NCI-H2029 treated with DMSO at 0.1 percent for 48 hours (cell line): ENCODE results near the gene SH3BP1.
A peak's percentile ranks its signal among the peaks of the same experiment; 100 is the strongest.

Experiments
- DNase-seq: peaks from one replicate; lab custom pipeline; 2025; lab: John Stamatoyannopoulos, UW

SH3BP1 gene

GRCh38 chr22:37659066-37659896 is 19.8 kb downstream of the SH3BP1 start:
- DNase-seq, result no peak

GRCh38 chr22:37659897-37660708 is 20.6 kb downstream of the SH3BP1 start:
- no peak for DNase-seq

GRCh38 chr22:37660709-37661045 is 21.2 kb downstream of the SH3BP1 start:
- no peak for DNase-seq

DNA sequence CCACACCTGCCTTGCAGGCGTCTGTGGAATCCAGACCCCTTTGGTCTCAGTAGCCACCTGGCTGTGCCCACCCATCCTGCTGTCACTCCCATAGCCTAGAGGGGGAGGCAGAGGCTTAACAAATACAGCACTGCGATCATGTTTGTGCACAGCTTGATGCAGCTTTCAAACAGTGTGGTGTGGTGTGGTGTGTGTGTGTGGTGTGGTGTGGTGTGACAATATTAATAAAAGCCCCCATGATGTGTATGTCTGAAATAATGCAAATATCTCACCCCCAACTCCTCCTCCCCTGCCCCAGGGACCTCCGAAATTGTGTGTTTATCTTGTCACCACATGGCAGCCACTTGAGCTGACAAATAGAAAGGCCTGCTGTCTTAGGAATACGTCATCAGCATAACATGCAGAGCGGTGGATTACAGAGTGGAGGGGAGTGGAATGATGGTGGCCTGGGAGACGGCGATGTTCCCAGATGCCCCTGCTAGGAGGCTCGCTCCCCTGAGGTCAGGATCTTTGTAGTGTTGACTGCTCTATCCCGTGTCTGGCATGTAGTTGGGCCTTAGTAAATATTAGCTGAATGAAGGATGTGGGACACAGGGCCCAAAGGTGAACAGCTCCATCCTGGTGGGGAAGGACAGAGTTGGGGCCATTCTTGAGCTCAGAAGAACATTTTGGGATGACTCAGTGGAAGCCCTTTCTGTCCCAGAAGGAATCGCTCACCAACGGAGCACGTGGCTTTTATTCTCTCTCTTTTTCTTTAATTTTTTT is 21.9 kb downstream of the SH3BP1 start:
- DNase-seq, result peak; percentile 9

- DNase-seq, result no peak
Measured at GRCh38 chr22:37662039-37662438, 22.6 kb downstream of the SH3BP1 start.

DNA sequence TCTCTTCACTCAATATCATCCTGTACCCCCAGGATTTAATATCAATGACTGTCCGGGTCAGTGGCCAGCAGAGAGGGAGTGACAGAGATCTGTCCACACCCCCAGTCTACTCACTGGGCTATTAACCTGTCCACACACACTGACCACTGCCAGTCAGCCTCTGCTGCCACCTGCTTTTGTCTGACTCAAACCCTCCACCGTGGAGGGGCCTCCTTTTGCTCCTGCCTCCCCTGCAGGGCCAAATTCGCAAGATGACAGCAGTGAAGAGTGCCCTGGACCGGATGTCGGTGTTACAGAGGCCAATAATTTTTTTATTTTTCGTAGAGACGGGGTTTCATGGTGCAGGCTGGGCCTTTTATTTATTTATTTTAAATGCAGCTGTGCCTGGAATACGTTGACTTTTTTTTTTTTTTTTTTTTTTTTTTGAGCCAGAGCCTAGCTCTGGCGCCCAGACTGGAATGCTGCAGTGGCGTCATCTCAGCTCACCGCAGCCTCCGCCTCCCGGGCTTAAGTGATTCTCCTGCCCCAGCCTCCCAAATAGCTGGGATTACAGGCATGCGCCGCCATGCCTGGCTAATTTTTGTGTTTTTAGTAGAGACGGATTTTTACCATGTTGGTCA is 24.2 kb downstream of the SH3BP1 start:
- no peak for DNase-seq

DNA sequence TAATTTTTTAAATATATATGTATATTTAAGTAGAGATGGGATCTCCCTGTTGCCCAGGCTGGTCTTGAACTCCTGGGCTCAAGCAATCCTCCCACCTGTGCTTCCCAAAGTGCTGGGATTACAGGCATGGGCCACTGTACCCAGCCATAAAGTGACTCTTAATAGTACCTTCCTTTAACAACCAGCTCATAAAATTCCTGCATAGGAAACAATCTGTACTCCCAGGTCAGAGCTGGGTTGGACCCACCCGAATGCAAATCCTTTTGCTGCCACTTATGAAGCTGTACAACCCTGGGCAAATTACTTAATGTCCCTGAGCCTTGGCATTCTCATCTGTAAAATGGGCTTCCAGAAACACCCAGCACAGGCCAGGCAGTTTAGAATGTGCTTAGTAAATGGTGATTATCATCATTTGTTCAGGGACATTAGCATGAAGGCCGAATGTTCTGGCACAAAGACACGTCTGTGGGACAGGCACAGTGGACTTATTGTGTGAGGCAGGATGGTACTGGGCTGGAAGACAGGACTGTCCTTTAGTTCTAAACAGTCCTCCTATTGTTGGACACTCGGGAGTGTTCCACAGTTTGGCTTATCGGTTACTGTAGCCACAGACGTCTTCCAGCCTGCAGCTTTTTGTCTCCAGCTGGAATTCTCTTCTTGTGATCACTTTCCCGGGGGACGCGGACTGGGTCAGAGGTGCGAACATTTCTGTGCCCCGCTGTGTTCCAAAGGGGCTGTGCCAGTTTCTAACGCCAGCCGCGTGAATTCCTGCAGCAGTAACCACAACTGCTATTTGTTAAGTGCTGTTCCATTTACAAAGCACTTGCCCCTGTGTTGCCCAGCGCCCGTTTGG is 25.0 kb downstream of the SH3BP1 start:
- DNase-seq, result no peak

- DNase-seq, result no peak
Measured at GRCh38 chr22:37665487-37665886, 26.0 kb downstream of the SH3BP1 start.

DNA sequence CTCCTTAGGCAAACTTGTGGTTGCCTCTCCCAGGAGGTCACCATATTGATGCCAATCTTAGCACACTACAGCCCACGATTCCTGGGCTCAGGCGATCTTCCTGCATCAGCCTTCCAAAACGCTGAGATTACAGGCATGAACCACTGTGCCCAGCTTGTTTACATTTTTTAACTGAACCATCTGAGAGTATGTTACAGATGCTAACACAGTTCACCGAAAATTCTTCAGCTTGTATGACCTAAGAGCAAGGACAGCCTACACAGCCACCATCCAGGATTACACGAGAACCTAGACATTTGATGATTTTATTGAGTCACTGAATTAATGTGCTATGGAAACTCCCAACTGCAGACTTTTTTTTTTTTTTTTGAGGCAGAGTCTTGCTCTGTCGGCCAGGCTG is 30.1 kb downstream of the SH3BP1 start:
- DNase-seq, result no peak

DNA sequence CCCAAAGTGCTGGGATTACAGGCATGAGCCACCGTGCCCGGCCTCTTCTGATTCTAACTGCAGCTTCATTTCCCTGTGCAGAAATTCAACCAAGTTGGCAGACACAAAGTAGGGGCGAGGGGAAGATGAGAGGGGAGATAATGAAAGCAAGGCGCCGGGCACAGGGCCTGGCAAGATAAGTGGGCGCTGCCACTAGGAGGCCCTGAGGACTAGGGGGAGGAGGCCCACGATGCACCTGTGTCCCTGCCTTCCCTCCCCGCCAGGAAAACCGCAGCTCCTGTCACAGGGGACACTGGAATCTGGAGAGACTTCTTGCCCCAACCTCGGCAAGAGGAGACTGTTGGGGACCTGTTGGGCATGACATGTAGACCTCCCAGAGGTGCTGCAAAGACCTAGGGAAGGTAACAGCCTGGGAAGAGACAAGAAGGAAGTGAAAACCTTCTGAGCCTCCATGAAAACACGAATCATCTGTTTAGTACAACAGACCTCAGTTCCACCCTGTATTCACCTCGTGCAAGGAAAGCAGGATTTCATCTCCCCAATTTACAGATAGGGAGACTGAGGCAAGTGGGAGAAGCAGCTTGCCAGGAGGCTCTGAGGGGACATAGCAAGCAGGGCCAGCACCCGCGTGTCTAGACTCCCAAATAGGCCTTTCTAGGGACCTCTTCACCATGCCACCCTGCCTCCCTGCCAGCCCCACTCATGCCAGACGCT is 32.9 kb downstream of the SH3BP1 start:
- no peak for DNase-seq

DNA sequence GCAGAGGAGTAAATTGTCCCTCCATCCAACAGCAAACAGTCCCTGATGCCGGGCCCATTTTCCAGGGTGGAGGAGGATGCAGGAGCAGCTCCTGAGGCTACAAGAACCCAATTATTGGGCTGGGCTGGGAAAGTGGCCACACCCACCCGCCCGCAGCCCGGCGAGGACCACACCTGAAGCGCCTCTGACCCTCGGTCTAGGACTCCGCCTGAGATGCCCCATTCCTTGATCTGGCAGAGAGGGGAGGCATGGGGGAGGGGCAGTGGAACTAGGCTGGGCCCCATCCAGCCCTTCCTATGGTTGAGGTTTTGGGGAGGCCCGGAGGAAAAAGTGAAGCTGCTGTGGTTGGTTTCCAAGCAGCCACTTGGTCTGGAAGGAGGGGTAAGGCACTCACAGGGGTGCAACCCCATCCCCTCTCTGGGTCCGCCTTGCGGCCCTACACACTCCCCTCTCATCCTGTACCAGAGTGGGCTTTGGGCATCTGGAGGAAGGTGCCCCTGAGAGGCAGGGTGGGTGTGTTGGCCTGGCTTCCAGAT is 33.5 kb downstream of the SH3BP1 start:
- DNase-seq, result no peak

DNA sequence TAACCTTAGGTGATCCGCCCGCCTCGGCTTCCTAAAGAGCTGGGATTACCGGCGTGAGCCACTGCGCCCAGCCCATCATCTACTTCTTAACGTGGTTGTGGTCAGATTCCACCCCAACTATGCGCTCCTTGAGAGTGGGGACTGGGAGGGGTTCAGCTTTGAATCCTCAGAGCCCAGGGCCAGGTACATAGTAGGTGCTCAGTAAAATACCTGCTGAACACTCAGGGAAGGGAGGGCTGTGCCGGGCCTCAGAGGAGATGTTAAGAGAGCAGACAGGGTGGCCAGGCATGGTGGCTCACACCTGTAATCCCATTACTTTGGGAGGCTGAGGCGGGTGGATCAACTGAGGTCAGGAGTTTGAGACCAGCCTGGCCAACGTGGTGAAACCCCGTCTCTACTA is 34.8 kb downstream of the SH3BP1 start:
- no peak for DNase-seq

DNA sequence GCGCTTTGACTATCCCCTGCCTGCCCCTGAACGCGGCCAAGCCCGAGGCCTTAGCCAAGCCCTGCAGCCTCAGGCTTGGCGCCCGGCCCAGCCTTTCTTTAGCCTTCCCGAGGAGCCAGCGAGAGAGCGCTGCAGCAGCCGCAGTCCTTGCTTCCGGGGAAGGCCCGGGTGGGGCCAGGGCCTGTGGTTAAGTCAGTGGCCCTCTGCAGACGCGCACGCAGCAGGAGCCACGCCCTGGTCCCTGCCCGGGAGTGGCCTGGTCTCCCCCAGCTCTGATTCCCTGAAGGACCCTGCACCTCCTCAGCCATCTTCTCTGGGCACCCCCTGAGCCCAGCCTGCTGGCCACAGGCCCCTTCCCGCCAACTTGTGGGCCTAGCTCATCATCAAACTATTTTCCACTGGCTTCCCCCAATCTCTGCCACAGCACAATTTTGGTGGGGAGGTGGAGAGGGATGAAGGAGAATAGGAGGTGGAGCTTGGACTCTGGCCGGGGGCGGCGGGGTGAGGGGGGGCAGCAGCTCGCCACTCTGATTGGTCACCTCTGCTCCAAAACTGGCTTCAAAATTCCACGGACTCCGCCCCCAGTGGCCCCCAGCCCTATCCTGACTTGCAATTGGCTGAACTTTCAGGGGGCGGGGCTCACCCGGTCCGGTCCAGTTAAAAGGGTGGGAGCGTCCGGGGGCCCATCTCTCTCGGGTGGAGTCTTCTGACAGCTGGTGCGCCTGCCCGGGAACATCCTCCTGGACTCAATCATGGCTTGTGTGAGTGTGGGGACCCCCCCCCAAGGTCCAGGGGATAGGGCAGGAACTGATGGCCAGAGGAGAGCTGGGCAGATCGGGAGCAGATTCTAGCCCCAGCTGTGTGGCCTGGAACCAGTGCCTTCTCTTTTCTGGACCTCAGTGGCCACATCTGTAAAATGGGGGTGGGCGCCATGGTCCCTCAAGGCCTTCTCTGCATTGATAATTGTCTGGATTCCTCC is 35.8 kb downstream of the SH3BP1 start, which contains the start of gene LGALS1:
TSS of gene LGALS1 (plus strand) at position 686 of the 979 bp plus-strand sequence. CDS start at position 753, 67 bp downstream.
- DNase-seq, result peak; percentile 40

GRCh38 chr22:37675930-37676735 is 36.7 kb downstream of the SH3BP1 start:
- DNase-seq, result no peak

GRCh38 chr22:37676736-37677492 is 37.4 kb downstream of the SH3BP1 start:
- DNase-seq, result peak; percentile 21

DNA sequence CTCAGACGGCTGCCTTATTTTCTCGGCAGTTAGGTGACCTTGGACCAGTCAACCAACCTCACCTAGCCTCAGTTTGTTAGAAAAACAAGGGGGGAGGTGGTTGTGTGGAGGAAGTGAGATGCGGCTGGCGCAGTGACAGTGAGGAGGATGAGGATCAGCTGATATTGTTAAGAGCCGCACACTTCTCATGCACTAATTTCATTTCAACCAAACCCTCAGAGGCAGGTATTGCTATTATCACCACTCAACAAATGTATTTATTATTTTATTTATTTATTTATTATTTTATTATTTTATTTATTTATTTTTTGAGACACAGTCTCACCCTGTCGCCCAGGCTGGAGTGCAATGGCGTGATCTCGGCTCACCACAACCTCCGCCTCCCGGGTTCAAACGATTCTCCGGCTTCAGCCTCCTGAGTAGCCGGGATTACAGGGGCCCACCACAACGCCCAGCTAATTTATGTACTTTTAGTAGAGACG is 38.1 kb downstream of the SH3BP1 start:
- DNase-seq, result no peak

- no peak for DNase-seq
Measured at GRCh38 chr22:37678372-37678771, 38.9 kb downstream of the SH3BP1 start.
